GM21526 (cell line): ENCODE measurements around the gene PATJ.
"Not testable (repeated sequence)": the region's sequence is repeated elsewhere in the genome, so short reads cannot be mapped to it uniquely, and the experiment has no call there.

ENCODE experiments used
- ATAC-seq: cut with Tn5 transposase; IDR thresholded peaks from one replicate; pipeline ENCODE4 v1.9.1; 2021; ENCODE audit warnings: moderate library complexity; ENCODE audit not compliant: unreplicated experiment, low FRiP score

Gene PATJ

GRCh38 chr1:62139410-62139809 lies 397.1 kb downstream of the PATJ start:
- no peak for ATAC-seq

- ATAC-seq = no peak
These were observed 398.4 kb downstream of the PATJ start for GRCh38 chr1:62140666-62141065.

GRCh38 chr1:62142496-62142895 lies 400.2 kb downstream of the PATJ start:
- ATAC-seq = no peak

DNA sequence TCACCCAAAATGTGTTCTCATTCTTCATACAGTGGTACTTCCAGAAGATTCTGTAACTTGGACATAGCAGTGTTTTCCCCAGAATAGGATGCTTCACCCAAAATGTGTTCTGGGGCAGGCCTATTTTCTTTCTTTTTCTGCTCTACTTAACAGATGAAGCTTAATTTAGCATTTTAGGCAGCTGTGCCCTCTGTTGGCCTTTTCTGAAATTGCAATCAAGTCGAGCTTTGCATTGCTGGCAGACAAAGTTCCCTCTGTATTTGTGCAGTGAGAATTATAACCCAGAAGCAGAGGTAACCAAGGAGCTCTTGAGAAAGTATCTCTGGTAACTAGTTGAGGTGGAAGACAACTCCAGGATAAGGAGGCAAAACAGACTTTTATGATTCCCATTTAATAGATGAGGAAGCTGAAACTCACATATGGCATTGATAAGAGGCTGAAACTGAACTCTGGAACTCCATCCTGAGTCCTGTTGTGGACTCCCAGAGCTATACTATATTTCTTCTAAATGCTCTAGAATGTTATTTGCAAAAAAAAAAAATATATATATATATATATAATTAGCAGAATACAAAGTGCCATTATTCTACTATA lies 402.1 kb downstream of the PATJ start:
- ATAC-seq = no peak

- ATAC-seq = peak; percentile 73
These were observed 417.7 kb downstream of the PATJ start for GRCh38 chr1:62159940-62160348.

DNA sequence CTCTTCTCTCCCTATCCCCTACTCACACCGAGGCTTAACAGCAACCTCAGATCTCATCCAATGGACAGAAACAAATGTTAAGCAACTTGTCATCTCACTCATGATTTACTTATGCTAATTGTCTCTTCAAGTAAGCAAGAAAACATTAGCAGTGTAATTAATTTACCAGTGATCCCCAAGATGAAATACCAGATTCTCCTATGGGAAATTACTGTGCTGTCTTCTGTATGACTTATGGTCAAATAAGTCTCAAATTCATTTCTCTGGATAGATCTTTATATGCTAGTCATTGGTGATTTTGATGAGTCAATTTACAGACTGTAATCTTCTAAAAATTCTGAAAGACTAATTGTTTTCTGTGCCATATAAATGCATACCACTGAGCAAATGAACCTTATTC lies 419.4 kb downstream of the PATJ start:
- ATAC-seq = no peak

DNA sequence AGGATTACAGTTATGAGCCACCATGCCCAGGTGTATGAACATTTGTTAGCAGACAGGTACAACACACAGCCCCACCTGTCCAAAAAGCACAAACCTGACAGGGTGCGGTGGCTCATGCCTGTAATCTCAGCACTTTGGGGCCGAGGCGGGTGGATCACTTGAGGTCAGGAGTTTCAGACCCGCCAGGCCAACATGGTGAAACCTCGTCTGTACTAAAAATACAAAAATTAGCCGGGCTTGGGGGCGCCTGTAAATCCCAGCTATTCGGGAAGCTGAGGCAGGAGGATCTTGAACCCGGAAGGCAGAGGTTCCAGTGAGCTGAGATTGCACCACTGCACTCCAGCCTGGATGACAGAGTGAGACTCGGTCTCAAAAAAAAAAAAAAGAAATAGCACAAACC lies 428.1 kb downstream of the PATJ start:
- ATAC-seq = not testable (repeated sequence)

DNA sequence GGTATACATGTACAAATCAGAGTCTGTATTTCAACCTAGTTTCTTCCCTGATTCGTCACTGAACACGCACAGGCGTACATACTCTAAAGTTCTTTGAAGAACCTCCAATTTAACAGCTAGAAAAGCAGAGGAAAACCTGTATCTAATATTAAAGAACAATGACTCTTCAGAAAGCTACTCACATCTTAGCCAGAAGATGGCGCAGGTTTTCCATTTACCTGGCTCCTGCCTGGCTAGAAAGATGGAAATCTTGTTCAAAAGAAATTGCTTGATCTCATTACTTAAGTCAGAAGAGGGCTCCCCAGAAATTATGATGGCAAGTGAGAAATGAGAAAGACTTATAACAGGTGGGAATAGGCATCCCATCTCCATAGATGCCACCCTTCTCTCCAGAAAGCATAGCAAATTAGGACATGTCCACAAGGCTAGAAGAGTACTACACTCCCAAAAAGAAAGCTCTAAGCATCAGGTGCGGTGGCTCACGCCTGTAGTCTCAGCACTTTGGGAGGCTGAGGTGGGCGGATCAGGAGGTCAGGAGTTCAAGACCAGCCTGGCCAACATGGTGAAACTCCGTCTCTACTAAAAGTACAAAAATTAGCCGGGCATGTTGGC lies 433.4 kb downstream of the PATJ start:
- ATAC-seq = no peak

DNA sequence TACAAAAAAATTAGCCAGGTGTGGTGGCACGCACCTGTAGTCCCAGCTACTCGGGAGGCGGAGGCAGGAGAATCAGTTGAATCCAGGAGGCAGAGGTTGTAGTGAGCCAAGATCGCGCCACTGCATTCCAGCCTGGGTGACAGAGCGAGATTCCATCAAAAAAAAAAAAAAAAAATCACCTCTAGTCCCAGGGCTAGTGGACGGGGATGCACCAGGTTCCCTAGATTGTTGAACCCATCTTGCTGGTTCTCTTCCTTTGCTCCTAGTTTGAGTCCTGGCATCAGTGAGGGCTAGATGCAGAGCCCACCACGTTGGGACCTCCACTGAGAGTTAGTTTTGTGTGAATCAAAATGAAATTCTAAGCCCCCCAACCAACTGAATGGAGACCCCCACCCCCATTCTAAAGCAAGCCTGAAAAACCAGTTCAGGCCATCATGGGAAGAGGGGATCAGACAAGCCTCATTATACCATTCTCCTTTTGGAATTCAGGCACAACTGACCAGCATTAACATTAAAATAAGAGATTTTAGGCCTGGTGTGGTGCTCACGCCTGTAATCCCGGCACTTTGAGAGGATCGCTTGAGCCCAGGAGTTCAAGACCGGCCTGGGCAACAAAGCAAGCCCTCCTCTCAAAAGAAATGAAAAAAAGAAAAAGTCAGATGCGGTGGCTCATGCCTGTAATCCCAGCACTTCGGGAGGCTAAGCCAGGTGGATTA lies 434.5 kb downstream of the PATJ start:
- no peak for ATAC-seq

- ATAC-seq = no peak
These were observed 435.3 kb downstream of the PATJ start for GRCh38 chr1:62177621-62178020.

DNA sequence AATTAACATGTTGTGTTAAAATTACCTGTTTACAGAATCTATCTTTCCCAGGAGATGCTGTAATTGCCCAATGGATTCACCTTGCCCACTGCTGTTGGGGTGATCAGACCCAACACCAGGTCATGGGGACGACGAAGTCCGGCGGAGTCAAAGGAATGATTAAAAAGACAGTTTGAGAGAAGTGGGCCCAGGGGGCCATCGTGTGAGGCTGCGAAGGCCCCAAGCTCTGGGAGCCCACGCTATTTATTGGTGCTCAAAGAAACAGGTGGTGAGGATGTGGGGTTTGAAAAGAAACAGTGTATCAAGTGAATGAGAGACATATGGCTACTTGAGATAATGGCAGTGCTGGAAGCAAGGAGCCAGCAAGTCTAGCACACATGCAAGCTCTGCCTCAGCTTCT lies 436.1 kb downstream of the PATJ start:
- no peak for ATAC-seq

- ATAC-seq = not testable (repeated sequence)
These were observed 437.8 kb downstream of the PATJ start for GRCh38 chr1:62180054-62180453.

DNA sequence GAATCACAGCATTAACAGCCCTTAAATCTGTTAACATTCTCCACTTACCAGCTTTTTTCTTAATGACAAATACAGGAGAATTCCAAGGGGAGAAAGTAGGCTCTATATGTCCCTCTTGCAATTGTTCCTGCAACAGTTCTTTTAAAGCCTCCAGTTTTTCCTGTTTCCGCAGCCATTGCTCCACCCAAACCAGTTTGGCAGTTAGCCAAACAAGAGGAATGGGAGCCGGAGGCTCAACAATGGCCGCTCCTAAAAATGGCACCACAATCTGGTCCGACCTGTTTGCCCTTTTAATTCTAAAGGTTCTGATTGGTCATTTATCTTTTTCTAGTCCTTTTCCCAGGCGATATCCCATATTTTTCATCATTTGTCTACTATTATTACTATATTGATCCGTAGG lies 438.4 kb downstream of the PATJ start:
- ATAC-seq = no peak

DNA sequence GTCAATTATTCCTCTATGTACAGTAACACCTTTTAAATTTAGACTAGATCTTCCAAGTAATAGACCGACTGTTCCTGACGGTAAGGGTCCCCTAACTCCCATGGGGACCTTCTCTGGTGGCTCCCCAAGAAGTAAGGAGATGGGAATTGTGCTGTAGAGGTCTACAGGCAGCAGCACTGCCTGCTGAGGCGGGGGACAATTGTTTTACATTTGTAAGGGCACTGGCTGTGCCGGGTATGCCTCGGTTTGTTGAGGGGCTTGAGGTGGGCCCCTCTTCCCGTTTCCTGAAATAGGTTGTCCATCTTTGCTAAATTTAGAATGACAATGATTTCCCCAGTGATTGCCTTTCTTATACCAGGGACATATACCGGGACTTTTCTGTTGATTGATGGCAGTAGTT lies 439.3 kb downstream of the PATJ start:
- no peak for ATAC-seq

GRCh38 chr1:62182157-62182556 lies 439.9 kb downstream of the PATJ start:
- not testable (repeated sequence) for ATAC-seq

- not testable (repeated sequence) for ATAC-seq
These were observed 441.1 kb downstream of the PATJ start for GRCh38 chr1:62183164-62184020.

DNA sequence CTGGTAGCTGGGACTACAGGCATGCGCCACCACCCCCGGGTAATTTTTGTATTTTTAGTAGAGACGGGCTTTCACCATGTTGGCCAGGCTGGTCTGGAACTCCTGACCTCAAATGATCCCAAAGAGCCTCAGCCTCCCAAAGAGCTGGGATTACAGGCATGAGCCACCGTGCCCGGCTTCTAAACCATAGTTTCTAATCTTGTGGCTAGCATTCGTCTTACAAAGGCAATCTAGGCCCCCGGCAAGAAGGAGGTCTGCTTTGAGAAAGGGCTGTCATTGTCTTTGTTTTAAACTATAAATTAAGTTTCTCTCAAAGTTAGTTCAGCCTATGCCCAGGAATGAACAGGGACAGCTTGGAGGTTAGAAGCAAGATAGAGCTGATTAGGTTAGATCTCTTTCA lies 442.1 kb downstream of the PATJ start:
- no peak for ATAC-seq

- not testable (repeated sequence) for ATAC-seq
These were observed 443.0 kb downstream of the PATJ start for GRCh38 chr1:62185233-62185632.

GRCh38 chr1:62185677-62186076 lies 443.4 kb downstream of the PATJ start:
- ATAC-seq = no peak

DNA sequence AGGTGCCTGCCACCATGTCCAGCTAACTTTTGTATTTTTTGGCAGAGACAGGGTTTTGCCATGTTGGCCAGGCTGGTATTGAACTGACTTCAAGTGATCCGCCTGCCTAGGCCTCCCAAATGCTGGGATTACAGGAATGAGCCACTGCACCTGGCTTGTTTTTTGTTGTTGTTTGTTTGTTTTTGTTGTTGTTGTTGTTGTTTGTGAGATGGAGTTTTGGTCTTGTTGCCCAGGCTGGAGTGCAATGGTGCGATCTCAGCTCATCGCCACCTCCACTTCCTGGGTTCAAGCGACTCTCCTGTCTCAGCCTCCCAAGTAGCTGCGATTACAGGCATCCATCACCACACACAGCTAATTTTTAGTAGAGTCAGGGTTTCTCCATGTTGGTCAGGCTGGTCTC lies 445.3 kb downstream of the PATJ start:
- no peak for ATAC-seq

- ATAC-seq = no peak
These were observed 445.8 kb downstream of the PATJ start for GRCh38 chr1:62188111-62188510.
